NB4 (cell line): ENCODE measurements around the gene POLA1.

Experiments
- DNase-seq: peaks from one replicate; pipeline ENCODE4 v3.0.0; 2010; ENCODE audit warnings: low read depth
- H3K4me3 ChIP-seq: one replicate; pipeline ENCODE4 v1.5.1; 2011; ENCODE audit warnings: mild to moderate bottlenecking, low read depth, low read length, moderate library complexity
- MYC ChIP-seq: IDR thresholded peaks from 2 replicates; pipeline ENCODE4 v1.6.1; 2011; ENCODE audit warnings: low read depth, low read length
- POLR2A ChIP-seq: IDR thresholded peaks from 2 replicates; pipeline ENCODE4 v1.6.1; 2011; ENCODE audit warnings: mild to moderate bottlenecking; ENCODE audit not compliant: insufficient read length; ENCODE audit errors: extremely low read depth
- TF ChIP-seq, protein P1 (sequence below): IDR thresholded peaks from one replicate; pipeline ENCODE4 v1.5.1; 2012; ENCODE audit warnings: low read depth, low read length
- TF ChIP-seq, protein P2 (sequence below): IDR thresholded peaks from 2 replicates; pipeline ENCODE4 v1.6.1; 2011; ENCODE audit warnings: low read depth, low read length

Gene POLA1

DNA sequence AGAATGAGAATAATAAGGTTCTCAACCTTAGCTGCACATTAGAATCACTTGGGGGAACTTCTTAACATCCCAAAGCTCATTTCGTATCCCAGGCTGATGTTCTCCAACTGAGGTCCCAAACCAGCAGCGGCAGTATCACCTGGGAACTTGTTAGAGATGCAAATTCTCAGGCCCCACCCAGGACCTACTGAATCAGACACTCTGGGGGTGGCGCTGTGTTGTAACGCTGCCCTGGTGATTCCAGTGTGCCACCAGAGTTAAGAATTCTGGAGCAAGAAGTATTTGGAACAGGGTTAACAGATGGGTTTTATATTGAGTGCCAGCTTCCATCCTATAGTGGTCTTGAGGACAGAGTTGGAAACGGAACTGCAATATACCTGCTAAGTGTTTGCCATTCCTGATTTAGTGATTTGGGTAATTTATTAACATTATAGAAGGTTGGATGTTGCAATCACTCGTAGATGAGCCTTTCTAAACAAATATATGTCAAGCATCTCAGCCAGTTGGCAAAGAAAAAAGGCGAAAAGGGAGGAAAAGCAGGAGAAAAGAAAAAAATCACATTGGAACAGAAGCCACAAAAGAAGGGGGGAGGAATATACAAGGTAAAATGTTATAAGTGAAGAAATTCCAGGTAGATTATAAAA is 181.0 kb downstream of the POLA1 start:
- H3K4me3 ChIP-seq: no peak overlapping the region
- no peak for TF ChIP-seq POLR2A
- TF ChIP-seq MYC: no peak
- TF ChIP-seq, protein P1, sequence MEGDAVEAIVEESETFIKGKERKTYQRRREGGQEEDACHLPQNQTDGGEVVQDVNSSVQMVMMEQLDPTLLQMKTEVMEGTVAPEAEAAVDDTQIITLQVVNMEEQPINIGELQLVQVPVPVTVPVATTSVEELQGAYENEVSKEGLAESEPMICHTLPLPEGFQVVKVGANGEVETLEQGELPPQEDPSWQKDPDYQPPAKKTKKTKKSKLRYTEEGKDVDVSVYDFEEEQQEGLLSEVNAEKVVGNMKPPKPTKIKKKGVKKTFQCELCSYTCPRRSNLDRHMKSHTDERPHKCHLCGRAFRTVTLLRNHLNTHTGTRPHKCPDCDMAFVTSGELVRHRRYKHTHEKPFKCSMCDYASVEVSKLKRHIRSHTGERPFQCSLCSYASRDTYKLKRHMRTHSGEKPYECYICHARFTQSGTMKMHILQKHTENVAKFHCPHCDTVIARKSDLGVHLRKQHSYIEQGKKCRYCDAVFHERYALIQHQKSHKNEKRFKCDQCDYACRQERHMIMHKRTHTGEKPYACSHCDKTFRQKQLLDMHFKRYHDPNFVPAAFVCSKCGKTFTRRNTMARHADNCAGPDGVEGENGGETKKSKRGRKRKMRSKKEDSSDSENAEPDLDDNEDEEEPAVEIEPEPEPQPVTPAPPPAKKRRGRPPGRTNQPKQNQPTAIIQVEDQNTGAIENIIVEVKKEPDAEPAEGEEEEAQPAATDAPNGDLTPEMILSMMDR: no peak
- TF ChIP-seq, protein P2, sequence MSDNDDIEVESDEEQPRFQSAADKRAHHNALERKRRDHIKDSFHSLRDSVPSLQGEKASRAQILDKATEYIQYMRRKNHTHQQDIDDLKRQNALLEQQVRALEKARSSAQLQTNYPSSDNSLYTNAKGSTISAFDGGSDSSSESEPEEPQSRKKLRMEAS: no peak
- no peak for DNase-seq

DNA sequence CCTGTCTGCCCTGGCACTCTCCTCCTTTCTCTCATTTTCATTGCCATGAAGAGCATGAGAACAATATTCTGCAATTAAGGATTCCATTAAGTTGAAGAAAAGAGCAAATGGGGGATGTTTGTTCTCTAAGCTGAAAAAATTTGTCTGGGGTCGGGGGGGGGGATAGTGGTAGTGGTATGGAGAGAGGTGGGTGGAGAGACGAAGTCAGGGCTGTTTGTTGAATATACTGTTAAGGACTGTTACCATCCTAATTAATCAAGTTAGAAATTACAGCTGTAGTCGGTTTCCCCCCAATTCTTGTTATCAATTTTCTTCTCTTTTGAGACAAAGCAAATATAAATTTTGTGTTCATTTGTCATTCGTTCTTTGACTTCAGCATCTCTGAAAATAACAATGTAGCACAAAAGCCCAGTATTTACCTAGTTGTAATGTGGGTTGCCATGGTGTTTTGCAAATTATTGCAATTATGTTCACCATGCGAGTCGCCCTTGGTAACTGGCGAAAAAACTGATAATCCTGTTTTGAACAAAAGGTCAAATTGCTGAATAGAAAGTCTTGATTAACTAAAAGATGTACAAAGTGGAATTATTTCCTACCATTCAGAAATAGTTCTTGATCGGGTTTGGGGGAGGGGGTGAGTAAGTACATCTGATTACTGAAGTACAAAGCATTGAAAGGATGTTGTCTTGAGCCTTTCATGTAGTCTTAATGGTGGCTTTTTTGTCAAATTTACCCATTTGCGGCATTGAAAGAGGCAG is 183.0 kb downstream of the POLA1 start:
- H3K4me3 ChIP-seq: no peak overlapping the region
- no peak for DNase-seq
- TF ChIP-seq MYC (no peak), POLR2A (no peak)
- TF ChIP-seq, protein P1: no peak
- TF ChIP-seq, protein P2: no peak

DNA sequence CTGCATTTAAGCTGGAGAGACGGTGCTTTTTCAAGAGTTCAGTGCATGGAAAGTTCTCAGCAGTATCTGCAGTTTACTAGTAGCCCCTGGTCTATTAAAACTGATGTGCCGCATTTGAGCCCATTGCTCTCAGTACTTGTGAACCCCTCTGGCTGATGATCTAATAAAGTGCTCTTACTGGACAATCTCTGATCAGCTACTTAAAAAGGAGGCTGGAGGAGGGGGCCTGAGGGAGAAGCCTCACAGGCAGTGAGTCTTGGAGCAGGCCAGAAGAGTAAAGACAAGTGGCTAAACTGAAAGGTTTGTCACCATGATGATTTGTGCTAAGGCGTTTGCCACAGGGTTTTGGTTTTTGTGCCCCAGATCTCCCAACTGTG is 183.6 kb downstream of the POLA1 start:
- TF ChIP-seq, protein P1: no peak
- no peak for TF ChIP-seq POLR2A
- TF ChIP-seq, protein P2: no peak
- TF ChIP-seq MYC: no peak
- H3K4me3 ChIP-seq: no peak overlapping the region
- no peak for DNase-seq

DNA sequence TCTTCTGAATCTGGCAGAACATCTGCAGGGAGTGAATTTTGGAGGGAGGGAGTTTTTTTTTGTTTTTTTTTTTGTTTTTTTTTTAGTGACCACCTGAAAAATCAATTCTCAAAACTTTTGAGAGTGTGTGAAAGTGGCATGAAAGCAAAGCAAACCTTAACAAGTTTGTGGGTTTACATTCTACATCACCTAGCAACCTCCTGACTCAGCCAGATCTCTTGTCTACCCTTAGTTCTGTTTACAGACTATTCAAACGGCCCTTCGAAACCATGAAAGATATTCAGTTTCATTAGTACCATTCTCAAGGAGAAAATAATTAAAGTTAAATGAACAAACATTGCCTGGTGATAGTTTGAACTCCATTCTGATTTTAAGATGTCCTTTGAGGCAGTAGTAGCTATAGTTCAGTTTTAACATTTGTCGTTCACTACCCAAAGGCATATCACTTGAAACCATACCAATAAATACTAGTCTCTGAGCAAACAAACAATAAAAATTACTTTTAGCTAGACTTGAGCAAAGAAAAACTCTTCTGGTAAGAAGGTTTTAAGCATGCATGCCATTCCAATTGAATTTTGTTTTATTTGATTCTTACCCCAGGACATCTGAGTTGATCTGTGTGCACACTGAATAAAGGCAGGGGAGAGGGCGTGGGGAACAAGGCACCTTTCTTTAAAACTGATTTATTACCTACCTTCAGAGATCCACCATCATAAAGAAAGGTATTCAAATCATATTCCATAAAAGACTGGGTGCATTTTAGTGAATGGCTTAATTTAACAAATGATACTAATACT is 184.3 kb downstream of the POLA1 start:
- DNase-seq: no peak
- TF ChIP-seq MYC (no peak), POLR2A (no peak)
- TF ChIP-seq, protein P1: no peak
- TF ChIP-seq, protein P2: no peak

DNA sequence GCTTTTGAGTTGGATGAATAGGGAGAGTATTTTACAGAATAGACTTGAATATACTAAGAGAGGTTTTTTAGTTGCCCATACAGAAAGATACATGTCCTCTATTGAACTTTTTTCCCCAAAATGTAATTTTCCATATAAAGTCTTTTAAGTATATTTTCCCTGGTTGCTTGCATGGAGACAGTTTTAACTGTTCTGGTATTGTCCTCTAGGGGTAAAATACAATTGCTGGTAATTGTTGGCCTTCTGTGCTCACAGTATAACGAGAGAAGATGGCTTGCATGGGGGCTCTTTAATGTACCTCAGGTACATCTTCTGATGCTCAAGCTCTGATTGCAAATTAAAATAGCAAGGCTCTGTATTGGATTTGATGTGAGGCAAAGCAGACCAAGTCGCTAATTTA is 186.0 kb downstream of the POLA1 start:
- H3K4me3 ChIP-seq: no peak overlapping the region
- TF ChIP-seq, protein P1: no peak
- TF ChIP-seq, protein P2: no peak
- TF ChIP-seq MYC (no peak), POLR2A (no peak)
- DNase-seq: no peak

More for the DNA sequence above, 184.3 kb downstream of the POLA1 start:
- H3K4me3 ChIP-seq: no peak overlapping the region
